Measurements from ENCODE around the gene ADAMTS9.

The ADAMTS9 gene, protein sequence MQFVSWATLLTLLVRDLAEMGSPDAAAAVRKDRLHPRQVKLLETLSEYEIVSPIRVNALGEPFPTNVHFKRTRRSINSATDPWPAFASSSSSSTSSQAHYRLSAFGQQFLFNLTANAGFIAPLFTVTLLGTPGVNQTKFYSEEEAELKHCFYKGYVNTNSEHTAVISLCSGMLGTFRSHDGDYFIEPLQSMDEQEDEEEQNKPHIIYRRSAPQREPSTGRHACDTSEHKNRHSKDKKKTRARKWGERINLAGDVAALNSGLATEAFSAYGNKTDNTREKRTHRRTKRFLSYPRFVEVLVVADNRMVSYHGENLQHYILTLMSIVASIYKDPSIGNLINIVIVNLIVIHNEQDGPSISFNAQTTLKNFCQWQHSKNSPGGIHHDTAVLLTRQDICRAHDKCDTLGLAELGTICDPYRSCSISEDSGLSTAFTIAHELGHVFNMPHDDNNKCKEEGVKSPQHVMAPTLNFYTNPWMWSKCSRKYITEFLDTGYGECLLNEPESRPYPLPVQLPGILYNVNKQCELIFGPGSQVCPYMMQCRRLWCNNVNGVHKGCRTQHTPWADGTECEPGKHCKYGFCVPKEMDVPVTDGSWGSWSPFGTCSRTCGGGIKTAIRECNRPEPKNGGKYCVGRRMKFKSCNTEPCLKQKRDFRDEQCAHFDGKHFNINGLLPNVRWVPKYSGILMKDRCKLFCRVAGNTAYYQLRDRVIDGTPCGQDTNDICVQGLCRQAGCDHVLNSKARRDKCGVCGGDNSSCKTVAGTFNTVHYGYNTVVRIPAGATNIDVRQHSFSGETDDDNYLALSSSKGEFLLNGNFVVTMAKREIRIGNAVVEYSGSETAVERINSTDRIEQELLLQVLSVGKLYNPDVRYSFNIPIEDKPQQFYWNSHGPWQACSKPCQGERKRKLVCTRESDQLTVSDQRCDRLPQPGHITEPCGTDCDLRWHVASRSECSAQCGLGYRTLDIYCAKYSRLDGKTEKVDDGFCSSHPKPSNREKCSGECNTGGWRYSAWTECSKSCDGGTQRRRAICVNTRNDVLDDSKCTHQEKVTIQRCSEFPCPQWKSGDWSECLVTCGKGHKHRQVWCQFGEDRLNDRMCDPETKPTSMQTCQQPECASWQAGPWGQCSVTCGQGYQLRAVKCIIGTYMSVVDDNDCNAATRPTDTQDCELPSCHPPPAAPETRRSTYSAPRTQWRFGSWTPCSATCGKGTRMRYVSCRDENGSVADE (N-terminal part only)

DNA sequence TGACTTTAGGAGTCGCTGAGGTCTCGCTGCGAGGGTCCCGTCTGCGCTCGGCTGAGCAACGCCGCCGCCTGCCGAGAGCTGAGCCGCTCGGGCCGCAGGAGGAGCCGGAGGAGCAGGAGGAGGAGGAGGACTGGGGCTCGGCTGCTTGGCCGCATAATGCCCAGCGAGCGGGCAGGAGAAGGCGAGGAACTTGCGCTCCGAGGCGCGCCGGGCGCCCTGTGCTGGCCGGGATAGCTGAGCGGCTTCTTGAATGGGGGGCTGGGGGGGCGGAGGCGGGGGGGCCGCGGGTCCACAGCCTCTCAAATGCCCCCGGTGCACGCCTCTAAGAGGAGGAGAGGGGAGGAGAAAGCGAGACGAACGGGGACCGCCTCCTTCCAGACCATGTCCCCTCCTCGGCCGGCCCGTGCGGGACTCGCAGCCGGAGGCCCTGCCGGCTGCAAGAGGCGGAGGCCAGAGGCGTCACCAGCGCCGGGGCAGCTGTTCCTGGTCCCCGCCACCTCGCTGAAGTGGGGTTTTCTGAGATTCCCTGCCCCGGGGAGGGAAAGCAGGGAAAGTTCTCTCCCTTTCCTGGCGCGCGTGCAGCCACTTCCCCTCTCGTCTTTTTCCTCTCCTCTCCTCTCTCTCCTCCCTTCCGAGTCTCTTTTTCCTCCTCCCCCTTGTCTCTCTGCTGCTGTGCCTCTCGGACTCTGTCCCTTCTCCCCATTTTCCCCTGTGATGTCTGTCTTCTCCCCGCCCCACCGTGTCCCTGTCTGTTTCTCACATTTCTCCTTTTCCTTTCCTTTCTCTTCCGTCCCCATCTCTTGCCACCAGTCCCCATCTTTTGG lies at the start of gene ADAMTS9:
TSS of gene ADAMTS9 (minus strand) at position 220 of the 824 bp plus-strand sequence. CDS start 343 bp downstream, outside the sequence.
- DNase-seq (ENCODE audit: low read depth in 2 of 2): no peak

DNA sequence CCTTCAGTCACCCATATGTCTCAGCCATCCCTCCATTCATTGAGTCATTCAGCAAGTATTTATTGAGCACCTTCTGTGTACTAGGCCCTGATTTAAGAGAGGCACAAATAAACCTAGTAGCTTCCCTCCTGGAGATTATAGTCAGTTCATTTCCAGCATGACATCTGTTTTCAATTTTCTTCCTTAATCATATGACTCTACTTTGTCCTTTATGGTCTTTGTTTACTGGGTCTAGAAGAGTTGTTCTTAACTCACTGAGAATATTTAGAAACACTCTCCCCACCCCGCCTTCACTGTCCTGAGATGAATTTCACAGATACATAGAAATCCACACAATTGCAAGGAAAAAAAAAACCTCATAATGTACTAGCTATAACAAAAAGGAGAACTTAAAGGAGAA lies 44.8 kb upstream of the ADAMTS9 start:
- DNase-seq (ENCODE audit: low read depth in 2 of 2): no peak

DNA sequence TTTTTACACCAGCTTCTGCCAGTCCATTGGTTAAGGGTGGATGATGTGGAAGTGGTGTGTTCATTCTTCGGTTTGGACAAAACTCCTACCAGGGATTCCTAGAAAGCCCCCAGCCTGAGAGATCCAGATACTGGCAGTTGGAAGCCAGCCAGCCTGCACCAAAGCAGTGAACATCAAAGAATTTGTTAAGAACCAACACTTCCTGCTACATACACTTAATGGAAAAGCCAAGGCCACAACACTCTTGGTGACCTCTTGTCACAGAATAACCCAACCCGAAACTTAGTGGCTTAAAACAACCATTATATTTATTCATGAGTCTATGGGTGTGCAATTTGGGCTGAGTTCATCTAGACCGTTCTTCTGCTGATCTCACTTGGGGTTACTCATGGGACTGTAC lies 42.9 kb upstream of the ADAMTS9 start:
- DNase-seq (ENCODE audit: low read depth in 2 of 2): no peak

DNA sequence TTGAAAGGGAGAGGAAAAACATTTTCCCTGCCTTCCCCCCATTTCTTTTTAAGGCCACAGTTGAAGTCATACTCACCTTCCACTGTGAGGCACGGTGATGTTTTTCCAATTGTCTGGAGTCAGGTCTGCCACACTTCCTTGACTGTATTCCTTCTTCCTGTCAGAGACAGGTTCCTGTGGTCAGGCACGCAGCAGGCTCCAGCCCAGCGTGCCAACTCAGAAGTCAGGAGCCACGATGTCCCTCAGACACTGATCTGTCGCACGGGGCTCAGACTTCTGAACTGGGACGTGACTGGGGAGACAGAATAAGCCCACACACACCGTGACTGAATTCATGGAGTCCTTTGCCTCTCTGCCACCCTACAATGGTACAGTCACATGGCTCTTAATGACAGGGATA lies 41.2 kb upstream of the ADAMTS9 start:
- no peak for DNase-seq (ENCODE audit: low read depth in 2 of 2)

DNA sequence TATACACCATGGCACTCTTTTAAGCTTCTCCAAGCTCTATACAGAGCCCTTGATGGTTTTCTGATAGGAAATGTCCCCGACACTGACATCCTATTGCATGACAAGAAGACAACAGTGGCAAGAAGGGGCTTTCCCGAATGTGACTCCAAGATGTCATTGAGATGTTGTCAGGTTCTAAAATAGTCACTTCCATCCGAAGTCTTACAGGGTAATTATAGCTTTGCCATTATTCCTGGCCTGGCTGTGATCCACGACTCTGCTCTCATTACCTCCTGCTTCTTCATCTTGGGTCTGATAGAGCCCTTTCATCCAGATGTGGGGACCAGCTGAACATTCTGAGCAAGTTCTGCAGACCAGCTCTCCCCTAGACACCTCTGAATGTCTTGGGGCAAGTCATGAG lies 40.6 kb upstream of the ADAMTS9 start:
- DNase-seq (ENCODE audit: low read depth in 2 of 2): no peak

DNA sequence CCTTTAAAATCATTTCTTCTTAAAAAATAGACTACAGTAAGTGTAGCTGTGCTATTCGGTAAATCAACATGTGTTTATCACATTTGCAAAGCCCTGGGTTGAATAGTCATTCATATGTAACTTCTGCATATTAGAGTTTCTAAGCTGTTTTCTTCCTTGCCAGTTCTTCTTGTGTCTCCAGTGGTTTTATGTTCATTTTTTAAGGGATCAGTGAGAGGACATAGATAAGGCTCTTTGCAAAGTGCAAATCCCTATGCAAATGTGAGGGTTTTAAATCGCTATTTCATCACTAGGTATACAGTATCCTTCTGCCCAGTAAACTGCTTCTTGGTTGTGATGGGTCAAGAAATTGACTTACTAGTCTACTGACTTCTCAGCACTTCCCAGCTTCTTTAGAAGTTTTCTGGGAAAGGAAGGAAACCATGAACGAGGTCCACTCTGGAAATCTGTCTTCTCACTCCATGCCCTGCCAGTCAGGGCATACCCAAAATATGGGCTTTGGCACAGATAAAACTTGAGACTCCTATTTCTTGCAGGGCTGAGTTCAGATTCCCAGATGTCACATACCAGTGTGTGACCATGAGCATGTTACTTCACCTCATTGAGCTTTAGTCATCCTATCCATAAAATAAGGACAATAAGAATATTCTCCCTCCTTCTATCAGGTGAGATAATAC lies 38.8 kb upstream of the ADAMTS9 start:
- DNase-seq (ENCODE audit: low read depth in 2 of 2): no peak

DNA sequence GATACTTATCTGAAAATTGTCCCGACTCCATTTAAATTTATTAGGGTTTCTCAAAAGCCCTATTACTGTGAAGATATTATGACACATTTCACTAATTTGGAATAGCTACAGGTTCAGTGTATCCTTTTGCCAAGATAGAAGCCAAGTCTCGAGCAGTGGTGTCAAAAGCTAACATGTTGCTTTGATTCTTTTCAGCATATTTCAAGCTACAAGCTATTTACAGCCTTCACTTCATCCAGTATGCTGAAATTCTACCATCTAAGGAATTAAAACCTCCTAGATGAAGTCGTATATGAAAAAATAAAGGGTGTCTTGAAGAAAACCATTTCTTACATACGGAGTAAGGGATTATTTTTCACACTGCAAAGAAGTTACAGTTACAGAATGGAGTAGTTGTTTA lies 31.2 kb upstream of the ADAMTS9 start:
- DNase-seq (ENCODE audit: low read depth in 2 of 2): no peak

DNA sequence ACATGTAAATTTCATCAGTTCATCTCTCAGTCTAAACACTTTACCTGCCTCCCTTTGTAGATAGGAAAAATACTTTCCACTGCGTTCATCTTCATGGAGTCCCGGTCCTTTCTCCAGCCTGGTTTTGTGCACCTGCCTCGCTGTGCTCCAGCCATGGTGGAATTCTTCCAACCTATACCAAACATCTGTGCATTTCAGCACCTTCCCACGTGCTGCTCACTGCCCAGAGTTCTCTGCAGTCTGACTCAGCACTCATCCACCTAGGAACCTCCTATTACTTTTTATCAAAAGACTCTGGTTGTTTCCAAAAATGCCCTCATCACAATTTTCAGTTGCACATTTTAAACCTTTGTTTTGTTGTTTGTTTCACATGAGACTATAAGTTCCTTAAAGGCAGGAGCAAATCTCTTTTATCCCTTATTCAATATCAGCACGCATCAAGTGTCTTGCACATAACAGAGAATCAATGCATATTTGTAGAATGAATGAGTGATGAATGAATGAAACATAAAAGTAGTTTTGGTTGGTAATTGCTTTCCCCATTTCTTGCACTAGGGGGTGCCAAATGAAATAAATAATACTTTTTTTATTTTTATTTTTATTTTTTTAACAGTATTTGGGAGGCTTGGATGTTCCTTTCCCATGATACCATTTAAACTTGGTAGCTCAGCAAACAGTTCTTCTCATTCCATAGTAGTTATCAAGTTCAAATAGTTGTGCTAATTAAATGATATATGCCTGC lies 30.2 kb upstream of the ADAMTS9 start:
- no peak for DNase-seq (ENCODE audit: low read depth in 2 of 2)

DNA sequence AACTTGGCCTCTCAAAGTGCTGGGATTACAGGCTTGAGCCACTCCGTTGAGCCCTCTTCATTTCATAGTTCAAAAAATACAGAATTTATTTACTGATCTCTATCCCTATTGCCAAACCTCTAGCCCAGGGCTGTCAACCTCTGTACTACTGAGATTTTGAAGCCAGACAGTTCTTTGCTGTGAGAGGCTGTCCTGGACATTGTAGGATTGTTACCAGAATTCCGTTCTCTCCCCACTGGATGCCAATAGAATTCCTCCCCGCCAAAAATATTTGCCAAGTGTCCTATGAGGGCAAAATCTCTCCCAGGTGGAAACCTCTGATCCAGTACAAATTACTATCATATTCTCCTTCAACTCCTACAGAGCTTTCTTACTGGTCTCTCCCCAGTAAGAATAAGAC lies 29.6 kb upstream of the ADAMTS9 start:
- no peak for DNase-seq (ENCODE audit: low read depth in 2 of 2)

DNA sequence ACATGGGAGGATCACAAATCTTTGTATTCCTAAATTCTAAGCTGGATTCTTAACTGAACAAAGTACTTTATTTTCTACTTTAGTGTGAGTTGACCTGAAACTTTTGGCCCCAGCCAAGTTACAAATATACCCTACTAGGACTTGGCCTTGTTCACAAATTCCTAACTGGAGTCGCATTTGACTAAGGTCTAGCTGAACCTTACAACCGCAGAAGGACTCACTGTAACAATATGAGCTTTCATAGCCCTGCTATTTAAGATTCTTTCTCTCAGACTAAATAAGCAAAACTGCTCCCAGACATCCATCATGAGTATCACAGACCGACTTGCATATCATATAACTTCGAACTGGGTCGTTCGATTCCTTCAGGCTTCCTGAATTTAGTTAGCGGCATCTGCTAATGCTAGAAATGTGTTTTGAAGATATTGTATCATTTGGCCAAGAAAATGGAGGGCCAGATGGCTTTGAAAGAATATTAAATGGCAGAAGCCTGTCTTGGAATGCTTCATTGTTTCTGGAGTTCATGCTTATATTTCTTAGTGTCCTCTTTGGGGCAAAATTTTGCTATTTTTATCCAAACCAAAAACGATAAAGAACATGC lies 28.4 kb upstream of the ADAMTS9 start:
- DNase-seq (ENCODE audit: low read depth in 2 of 2): no peak

DNA sequence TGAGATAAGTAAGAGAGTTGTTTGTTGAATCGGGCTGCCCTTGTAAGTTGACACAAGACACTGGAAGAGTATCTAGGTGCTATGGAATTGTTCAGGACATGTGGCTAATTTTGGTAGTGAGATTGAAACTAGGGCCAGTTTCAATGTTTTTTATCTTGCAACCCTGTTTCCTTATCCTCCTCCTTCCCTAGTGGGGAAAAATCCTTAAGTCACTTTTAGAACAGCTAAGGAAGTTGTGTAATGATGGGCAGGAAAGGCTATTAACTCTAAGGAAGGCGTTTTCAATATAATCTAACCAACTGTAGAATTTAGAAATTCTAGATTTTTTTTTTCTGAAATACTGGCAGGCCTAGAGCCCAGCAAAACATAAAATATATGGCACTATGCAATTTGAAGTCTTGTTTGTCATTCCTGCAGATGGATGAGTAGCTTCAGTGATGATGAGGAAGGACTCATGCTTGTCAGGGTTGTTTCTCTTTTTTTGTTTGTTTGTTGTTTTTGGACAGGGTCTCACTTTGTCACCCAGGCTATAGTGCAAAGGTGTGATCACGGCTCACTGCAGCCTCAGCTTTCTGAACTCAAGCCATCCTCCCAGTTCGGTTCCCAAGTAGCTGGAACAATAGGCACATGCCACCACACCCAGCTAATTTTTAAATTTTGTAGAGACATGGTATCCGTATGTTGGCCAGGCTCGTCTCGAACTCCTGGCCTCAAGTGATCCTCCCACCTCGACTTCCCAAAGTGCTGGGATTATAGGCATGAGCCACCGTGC lies 27.6 kb upstream of the ADAMTS9 start:
- no peak for DNase-seq (ENCODE audit: low read depth in 2 of 2)

DNA sequence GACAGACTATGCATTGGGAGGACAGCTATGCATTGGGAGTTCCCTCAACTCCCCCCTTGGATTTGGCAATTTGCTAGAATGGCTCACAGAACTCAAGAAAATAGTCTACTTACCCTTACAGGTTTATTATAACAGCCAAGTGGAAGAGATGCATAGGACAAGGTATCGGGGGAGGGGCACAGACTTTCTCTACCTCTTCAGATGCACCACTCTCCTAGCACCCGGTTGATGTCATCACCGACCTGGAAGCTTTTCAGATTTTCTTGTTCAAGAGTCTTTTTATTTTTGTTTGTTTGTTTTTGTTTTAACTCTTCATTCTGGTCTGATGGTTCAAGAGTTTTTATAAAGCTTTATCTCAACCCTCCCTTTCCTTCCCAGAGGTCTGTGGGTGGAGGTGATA lies 20.7 kb upstream of the ADAMTS9 start:
- DNase-seq (ENCODE audit: low read depth in 2 of 2): no peak

DNA sequence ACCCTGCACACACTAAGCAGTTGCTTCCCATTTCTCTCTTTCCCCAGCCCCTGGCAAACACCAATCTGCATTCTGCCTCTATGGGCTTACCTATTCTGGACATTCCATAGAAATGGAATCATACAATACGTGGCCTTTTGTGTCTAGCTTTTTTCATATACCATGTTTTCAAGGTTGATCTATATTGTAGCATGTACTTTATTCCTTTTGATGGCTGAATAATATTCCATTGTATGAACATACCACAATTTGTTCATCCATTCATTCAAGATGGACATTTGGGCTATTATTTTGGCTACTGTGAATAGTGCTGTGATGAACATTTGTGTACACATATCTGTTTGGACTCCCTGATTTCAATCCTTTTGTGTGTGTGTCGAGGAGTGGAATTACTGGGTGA lies 18.1 kb upstream of the ADAMTS9 start:
- DNase-seq (ENCODE audit: low read depth in 2 of 2): no peak

DNA sequence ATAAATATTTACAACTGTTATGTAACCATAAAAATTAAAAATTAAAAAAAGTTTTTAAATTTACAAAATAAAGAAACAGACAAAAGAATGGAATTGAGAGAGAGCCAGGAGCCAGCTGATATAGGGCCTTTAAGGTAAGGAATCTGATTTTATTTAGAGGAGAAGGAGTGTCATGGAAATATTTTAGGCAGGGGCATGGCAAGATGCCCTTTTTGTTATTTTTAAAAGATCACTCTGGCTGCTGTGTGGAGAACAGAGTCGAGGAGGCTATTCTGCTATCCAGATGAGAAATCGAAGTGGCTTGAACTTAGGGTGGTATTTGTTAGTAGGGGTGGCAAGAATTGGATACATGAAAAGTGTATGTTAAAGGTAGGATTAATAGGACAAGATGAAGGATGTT lies 9.1 kb upstream of the ADAMTS9 start:
- no peak for DNase-seq (ENCODE audit: low read depth in 2 of 2)

DNA sequence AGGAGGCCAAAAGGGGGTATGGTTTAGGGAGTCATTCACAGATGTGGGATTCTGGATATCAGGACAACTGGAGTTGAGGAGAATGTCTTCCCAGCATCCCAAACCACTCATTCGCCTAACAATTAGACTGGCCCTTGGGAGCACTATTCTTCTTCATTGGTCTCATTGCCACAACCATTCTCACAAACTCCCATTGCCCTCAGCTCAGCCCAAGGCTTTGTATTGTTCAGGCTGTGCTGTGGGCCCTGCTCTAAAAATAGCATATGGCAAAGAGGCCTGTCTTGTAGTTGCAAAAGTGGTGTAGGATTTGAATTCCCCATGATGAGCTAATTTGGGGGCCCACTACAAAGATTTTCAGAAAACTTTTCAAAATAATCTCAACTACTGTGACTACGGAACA lies 6.3 kb upstream of the ADAMTS9 start:
- no peak for DNase-seq (ENCODE audit: low read depth in 2 of 2)

DNA sequence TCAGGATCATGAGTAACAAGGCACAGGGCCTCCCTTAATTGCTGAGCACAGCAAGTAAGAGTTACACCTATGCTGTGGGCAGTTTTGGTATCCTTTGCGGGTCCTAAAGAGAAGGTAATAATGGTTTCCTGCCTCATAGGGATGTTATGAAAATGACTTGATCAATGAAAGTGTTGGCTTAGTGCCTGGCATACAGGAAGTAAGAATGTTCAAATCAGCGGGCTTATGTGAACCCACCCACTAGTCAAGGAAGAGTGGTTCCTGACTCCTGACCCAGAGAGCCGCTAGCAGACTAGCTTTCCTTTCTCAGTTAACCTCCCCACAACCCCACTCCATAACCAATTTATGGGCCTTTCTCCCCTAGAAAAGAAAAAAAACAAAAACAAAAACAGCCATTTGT lies 5.2 kb upstream of the ADAMTS9 start:
- no peak for DNase-seq (ENCODE audit: low read depth in 2 of 2)

DNA sequence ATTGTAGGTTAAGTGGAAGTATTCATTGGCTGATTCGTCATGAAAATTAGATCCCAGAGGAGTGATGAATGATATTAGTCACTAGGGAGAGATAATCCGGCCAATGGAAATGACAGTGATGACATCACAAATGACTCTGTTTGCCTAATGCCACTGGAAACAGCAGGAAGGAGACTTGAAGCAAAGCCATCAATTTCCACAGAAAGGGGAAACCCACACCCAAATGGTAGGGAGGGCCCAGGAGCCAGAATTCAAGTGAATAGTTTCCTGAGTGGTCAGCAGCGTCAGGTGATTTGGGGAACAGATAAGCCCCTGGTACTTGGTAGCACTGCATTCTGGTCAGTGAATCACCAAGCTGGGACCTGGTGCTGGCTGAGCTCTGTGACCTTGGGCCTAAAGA lies 3.3 kb upstream of the ADAMTS9 start:
- no peak for DNase-seq (ENCODE audit: low read depth in 2 of 2)

DNA sequence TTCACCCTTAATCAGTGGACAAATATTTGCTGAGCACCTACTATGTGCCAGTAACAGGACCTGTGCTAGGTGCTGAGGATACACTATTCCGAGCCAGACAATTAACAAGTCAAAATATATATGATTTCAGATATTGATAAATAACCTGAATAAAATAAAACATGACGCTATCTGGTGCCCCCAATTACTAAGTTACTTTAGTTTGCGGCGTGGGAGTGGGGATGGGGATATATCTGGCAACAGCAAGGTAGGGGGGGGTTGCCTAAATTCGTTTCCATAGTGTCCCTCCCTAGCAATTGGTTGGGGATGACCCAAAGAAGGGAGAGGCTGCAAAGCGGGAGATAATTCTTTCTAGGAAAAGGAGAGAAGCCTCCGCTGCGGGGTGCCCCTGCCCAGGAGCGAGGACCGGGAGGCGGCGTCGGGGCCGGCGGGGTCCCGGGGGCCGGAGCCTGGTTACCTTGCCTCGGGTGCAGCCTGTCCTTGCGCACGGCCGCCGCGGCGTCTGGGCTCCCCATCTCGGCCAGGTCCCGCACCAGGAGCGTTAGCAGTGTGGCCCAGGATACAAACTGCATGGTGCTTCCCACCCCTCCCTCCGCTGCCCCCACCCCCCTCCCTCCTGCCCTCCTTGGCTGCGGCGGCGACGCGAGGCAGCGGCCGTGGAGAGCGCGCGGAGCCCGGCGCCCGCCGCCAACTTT lies 567 bp downstream of the ADAMTS9 start:
- DNase-seq (ENCODE audit: low read depth in 2 of 2): no peak
